Measurements from ENCODE around the gene TPP2.

TPP2 gene

GRCh38 chr13:102561933-102562332 is 34.9 kb upstream of the TPP2 start:
- H3K4me3 ChIP-seq (ENCODE audit: low read length), result no peak overlapping the region
- no peak for TF ChIP-seq CTCF (conservative IDR thresholded peaks at IDR 0.05; ENCODE audit: low read length)
- DNase-seq (ENCODE audit: low read depth), result no peak

GRCh38 chr13:102563267-102563666 is 33.5 kb upstream of the TPP2 start:
- no peak overlapping the region for H3K4me3 ChIP-seq (ENCODE audit: low read length)
- TF ChIP-seq CTCF (conservative IDR thresholded peaks at IDR 0.05; ENCODE audit: low read length), result no peak
- no peak for DNase-seq (ENCODE audit: low read depth)

- no peak for DNase-seq (ENCODE audit: low read depth)
- no peak for TF ChIP-seq CTCF (conservative IDR thresholded peaks at IDR 0.05; ENCODE audit: low read length)
- no peak overlapping the region for H3K4me3 ChIP-seq (ENCODE audit: low read length)
Measured at GRCh38 chr13:102564564-102564963, 32.2 kb upstream of the TPP2 start.

GRCh38 chr13:102566513-102566912 is 30.3 kb upstream of the TPP2 start:
- no peak overlapping the region for H3K4me3 ChIP-seq (ENCODE audit: low read length)
- no peak for DNase-seq (ENCODE audit: low read depth)
- TF ChIP-seq CTCF (conservative IDR thresholded peaks at IDR 0.05; ENCODE audit: low read length), result no peak

- H3K4me3 ChIP-seq (ENCODE audit: low read length), result no peak overlapping the region
- DNase-seq (ENCODE audit: low read depth), result no peak
- no peak for TF ChIP-seq CTCF (conservative IDR thresholded peaks at IDR 0.05; ENCODE audit: low read length)
Measured at GRCh38 chr13:102567857-102568256, 28.9 kb upstream of the TPP2 start.

- TF ChIP-seq CTCF (conservative IDR thresholded peaks at IDR 0.05; ENCODE audit: low read length), result no peak
- peak; percentile 85 for DNase-seq (ENCODE audit: low read depth)
- no peak overlapping the region for H3K4me3 ChIP-seq (ENCODE audit: low read length)
Measured at GRCh38 chr13:102569488-102569887, 27.3 kb upstream of the TPP2 start.

- TF ChIP-seq CTCF (conservative IDR thresholded peaks at IDR 0.05; ENCODE audit: low read length), result peak; percentile 21; the same call in 1 of the 2 replicates
- H3K4me3 ChIP-seq (ENCODE audit: low read length), result no peak overlapping the region
- no peak for DNase-seq (ENCODE audit: low read depth)
Measured at GRCh38 chr13:102571075-102571474, 25.7 kb upstream of the TPP2 start.

All from AG10803 (cell line).